Islet precursor cell (in vitro differentiated cells): ENCODE results near the gene SRCIN1.

Experiments
- DNase-seq: peaks from one replicate; pipeline ENCODE4 v3.0.0-alpha.2; 2018

SRCIN1 gene

GRCh38 chr17:38579083-38579480 is 26.7 kb downstream of the SRCIN1 start:
- no peak for DNase-seq

DNA sequence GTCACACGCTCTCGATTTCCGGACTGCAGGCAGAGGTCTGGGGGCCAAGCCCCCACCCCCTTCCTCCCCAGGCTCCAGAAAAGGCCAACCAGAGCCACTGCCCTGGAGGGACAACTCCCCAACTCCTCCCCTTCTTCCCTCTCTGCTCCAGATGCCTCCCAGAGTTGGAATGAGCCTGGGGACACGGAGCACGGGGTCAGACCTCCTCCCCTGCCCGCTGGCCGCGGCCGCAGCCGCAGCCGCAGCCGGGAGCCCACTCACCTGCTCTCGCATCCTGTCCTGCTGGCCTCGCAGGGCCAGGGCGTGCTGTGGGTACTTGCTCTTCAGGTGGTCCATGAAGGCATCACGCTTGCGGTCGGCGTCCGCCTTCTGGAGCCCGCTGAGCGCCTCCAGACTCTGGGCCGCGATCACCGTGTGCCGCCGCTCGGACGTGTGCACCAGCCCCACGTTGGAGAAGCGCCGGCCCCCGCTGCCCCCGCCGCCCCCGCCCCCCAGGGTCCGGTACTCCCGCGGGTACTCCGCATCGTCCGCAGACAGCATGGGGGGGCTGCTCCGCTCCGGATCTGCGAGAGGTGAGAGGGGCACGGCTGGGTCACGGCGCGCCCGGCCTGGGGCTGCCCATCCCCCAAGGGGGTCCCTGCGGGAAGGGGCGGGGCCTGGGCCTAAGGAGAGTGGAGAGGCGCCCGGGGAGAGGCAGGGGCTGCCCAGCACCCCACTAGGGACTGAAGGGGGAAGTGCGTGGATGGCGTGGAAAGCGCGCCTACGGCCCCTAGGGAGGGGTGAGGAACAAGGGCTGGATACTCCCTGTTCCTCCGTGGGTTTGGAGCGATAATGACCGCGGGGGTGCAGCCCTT is 27.3 kb downstream of the SRCIN1 start:
- DNase-seq, result peak; percentile 98

- no peak for DNase-seq
Observed at GRCh38 chr17:38577645-38578173, 28.0 kb downstream of the SRCIN1 start.

- DNase-seq, result no peak
Observed at GRCh38 chr17:38577244-38577643, 28.5 kb downstream of the SRCIN1 start.

- DNase-seq, result no peak
Observed at GRCh38 chr17:38575781-38576180, 30.0 kb downstream of the SRCIN1 start.

DNA sequence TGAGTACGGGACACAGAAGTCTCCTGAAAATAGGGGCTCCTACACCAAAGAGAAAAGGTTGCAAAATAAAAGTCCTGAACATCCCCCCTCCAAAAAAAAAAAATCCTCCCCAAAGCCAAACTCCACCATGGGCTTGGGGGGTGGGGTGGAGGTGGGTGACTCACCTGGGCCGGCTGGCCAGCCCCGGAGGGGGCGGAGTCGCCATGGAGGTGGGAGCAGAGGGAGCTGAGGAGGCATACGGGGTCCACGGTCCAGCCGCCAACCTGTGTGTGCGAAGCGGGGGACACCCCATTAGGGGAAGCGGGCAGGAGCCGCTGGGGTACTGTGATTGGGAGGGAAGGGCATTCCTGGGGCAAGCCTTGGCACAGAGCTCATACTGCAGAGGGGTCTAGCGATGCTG is 31.0 kb downstream of the SRCIN1 start:
- DNase-seq, result no peak

- peak; percentile 93 for DNase-seq
Observed at GRCh38 chr17:38572669-38573365, 32.9 kb downstream of the SRCIN1 start.

GRCh38 chr17:38571833-38572668 is 33.7 kb downstream of the SRCIN1 start:
- no peak for DNase-seq

GRCh38 chr17:38569701-38570512 is 35.8 kb downstream of the SRCIN1 start:
- no peak for DNase-seq

GRCh38 chr17:38568845-38569510 is 36.8 kb downstream of the SRCIN1 start:
- no peak for DNase-seq

- DNase-seq, result no peak
Observed at GRCh38 chr17:38568274-38568673, 37.5 kb downstream of the SRCIN1 start.

- DNase-seq, result no peak
Observed at GRCh38 chr17:38567350-38567749, 38.4 kb downstream of the SRCIN1 start.

DNA sequence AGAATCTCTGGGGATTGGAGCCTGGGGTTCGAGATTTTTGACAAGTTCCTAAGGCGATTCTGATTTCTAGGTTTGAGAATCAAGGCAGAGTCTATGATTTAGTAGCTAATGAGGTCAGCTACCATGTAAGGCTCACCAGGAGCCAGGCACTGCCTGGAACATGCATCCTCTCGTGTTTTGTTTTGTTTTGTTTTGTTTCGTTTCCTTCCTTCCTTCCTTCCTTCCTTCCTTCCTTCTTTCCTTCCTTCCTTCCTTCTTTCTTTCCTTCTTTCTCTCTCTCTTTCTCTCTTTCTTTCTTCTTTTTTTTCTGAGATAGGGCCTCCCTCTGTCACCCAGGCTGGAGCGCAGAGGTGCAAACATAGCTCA is 39.1 kb downstream of the SRCIN1 start:
- no peak for DNase-seq

GRCh38 chr17:38565853-38566665 is 39.7 kb downstream of the SRCIN1 start:
- DNase-seq, result no peak

GRCh38 chr17:38564869-38565268 is 40.9 kb downstream of the SRCIN1 start:
- DNase-seq, result no peak

- DNase-seq, result no peak
Observed at GRCh38 chr17:38564254-38564837, 41.4 kb downstream of the SRCIN1 start.

- peak; percentile 88 for DNase-seq
Observed at GRCh38 chr17:38563362-38564253, 42.1 kb downstream of the SRCIN1 start.

DNA sequence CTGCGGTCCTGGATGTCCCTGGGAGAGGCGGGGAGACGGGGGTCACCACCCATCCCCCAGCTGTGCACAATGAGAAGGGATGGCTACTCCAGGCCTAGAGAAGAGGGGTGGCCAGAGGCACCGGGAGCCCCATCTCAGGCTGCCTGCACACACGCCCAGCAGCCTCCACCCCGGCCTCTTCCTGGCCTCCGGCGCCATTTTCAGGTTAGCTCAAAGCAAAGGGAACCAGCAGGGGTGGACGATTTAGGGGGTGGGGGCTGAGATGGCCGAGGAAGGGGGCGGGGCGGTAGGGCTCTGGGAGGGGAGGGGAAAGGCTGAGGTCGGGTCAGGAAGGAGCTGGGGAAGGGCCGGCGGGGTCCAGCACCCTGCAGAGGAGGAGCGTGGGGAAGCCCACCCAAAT is 42.8 kb downstream of the SRCIN1 start:
- no peak for DNase-seq

DNA sequence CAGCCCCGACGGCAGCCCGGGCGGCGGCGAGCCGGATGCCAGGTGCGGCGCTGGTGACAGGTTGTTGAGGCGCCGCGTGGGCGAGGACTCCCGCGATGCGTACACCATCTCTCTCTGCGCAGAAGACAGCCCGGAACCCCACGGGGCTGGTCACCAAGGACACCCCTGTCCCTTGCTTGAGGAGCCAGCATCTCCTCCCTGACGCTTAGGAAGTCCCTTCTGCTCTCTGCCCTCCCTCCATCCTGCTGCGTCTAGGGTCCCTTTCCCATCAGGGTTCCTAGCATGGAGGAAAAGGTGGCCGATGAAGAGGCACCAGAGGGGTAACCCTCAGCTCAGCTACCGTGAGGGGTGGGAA is 43.6 kb downstream of the SRCIN1 start:
- DNase-seq, result no peak
